Spleen (tissue), 11 donors: Measurements from ENCODE around the gene TUBA3E. TPM values are rescaled to one million over a fixed set of nuclear protein-coding genes. Genes with fewer than 3 reads are reported as not detected.
"Not testable (repeated sequence)": the region's sequence is repeated elsewhere in the genome, so short reads cannot be mapped to it uniquely, and the experiment has no call there.

Source experiments
- DNase-seq: peaks from one replicate; pipeline ENCODE4 v3.0.0-alpha.2; 2020
- H3K27ac ChIP-seq, 8 donors: fragments of 200-600 bp; sonication (generic) in 7 of 8; 1 replicate in 4 of 8; 2 replicates in 4 of 8; pipeline versions ENCODE4 v1.5.0 to v1.8.0; 2016 to 2021; ENCODE audit warnings: inconsistent platforms in 4 of 8, mild to moderate bottlenecking in 4 of 8, moderate library complexity in 1 of 8
- H3K27me3 ChIP-seq, 7 donors: fragments of 200-600 bp; sonication (generic) in 6 of 7; replicated peaks in 1 of 7; 1 replicate in 4 of 7; 2 replicates in 3 of 7; pipeline versions ENCODE4 v1.5.0 to v1.8.0; 2016 to 2021; ENCODE audit warnings: inconsistent platforms in 3 of 7, mild to moderate bottlenecking in 1 of 7
- H3K36me3 ChIP-seq, 6 donors: fragments of 200-600 bp; sonication (generic) in 5 of 6; 1 replicate in 4 of 6; 2 replicates in 2 of 6; pipeline versions ENCODE4 v1.5.0 to v1.8.0; 2016 to 2021; ENCODE audit warnings: inconsistent platforms in 2 of 6
- H3K4me1 ChIP-seq, 6 donors: fragments of 200-600 bp; sonication (generic) in 5 of 6; 1 replicate in 3 of 6; 2 replicates in 3 of 6; pipeline versions ENCODE4 v1.5.0 to v1.8.0; 2016 to 2021; ENCODE audit warnings: inconsistent platforms in 3 of 6
- H3K4me3 ChIP-seq, 8 donors: fragments of 200-600 bp; sonication (generic) in 7 of 8; 1 replicate in 4 of 8; 2 replicates in 4 of 8; pipeline versions ENCODE4 v1.5.0 to v1.8.0; 2016 to 2021; ENCODE audit warnings: inconsistent platforms in 4 of 8, mild to moderate bottlenecking in 4 of 8, moderate library complexity in 2 of 8
- H3K9me3 ChIP-seq, 8 donors: fragments of 200-600 bp; sonication (generic) in 7 of 8; 1 replicate in 4 of 8; 2 replicates in 4 of 8; pipeline versions ENCODE4 v1.5.0 to v1.8.0; 2016 to 2021; ENCODE audit warnings: inconsistent platforms in 4 of 8
- CTCF ChIP-seq, 11 experiments: fragments of 200-600 bp in 7 of 11; fragments of 450-650 bp in 4 of 11; sonication (generic) in 4 of 11; IDR thresholded peaks in 8 of 11; conservative IDR thresholded peaks in 3 of 11; 1 replicate in 7 of 11; 2 replicates in 4 of 11; pipeline versions ENCODE4 v1.4.0 to v1.8.0; 2016 to 2021; ENCODE audit warnings: antibody characterized with exemption in 11 of 11, inconsistent platforms in 4 of 11, mild to moderate bottlenecking in 1 of 11
- POLR2A ChIP-seq, 3 donors: fragments of 450-650 bp; IDR thresholded peaks; one replicate each; pipeline ENCODE4 v1.5.1; 2017; ENCODE audit warnings: antibody characterized with exemption in 3 of 3, mild to moderate bottlenecking in 1 of 3
- POLR2AphosphoS5 ChIP-seq, 3 donors: sonication (generic); formaldehyde crosslinking; IDR thresholded peaks; one replicate each; pipeline ENCODE4 v1.5.1; 2017; ENCODE audit warnings: antibody characterized with exemption in 3 of 3
- WGBS, 5 donors: extraction: QIAGEN DNeasy Blood & Tissue Kit in 3 of 5; methylation state at CpG; one replicate each; pipeline versions ENCODE4 v1.1.5 to v1.1.7; 2013 to 2018; 5-methylcytosine and 5-hydroxymethylcytosine counted together
- intact Hi-C: fragments of 100-400 bp; cut with DNase I; formaldehyde crosslinking; loops from one replicate; pipeline ENCODE4 v1.15.0; 2023; ENCODE audit warnings: low total_unique reads
- polyA plus RNA-seq, 3 donors: library from polyadenylated mRNA; stranded (reverse); fragments of 200-250 nt; gene quantifications; one replicate each; pipeline ENCODE4 v1.2.1, GENCODE V29; 2013
- total RNA-seq, 7 donors: library from RNA; depleted of rRNA in 3 of 7; stranded (reverse); fragments of >200 nt in 3 of 7; fragmentation: NEBNext Ultra II Directional in 4 of 7; extraction: Animal tissue kit (Norgen Biotek cat#: 25700) in 4 of 7; gene quantifications; one replicate each; pipeline versions ENCODE4 v1.1.0 to v1.2.1, GENCODE V29; 2016 to 2021
- donor health status: healthy with polysubstance abuse.
- donor health status: DM: no; HTN: no; CAD: no; lungs with moderate emphysema.
- donor health status: DM: no; HTN: no; CAD: no.
- donor health status: Bipolar disorder and iron deficiency.
- donor health status: healthy.
- donor health status: DM: no; HTN: no; CAD: no.
- donor health status: DM: yes; HTN: yes; CAD: no.

Gene TUBA3E
- total and polyA plus RNA-seq, 10 donors = 0.11 TPM; not detected in 9

- H3K4me1 ChIP-seq = no peaks in the 10 kb centered on the region
- H3K9me3 ChIP-seq = no peaks in the 10 kb centered on the region
- TF ChIP-seq POLR2AphosphoS5 (IDR thresholded peaks at IDR 0.05) (no peak), POLR2A (IDR thresholded peaks at IDR 0.05) (no peak), CTCF (IDR thresholded peaks at IDR 0.05 in 8 of 11, conservative IDR thresholded peaks at IDR 0.05 in 3 of 11) (no peak)
- H3K36me3 ChIP-seq = peaks cover 3 to 99% (median 70%) of the 10 kb centered on the region in 6 donors
- DNase-seq = no peak
- H3K4me3 ChIP-seq = no peak overlapping the region
- no peak overlapping the region for H3K27ac ChIP-seq
- intact Hi-C loops = no loop called here
- H3K27me3 ChIP-seq = no peaks in the 10 kb centered on the region
- 90 to 97% (median 91%) methylated on average over 8 of the region's 8 CpGs for WGBS, 5 donors
Measured at GRCh38 chr2:130165293-130166016, 32.8 kb downstream of the TUBA3E start.

DNA sequence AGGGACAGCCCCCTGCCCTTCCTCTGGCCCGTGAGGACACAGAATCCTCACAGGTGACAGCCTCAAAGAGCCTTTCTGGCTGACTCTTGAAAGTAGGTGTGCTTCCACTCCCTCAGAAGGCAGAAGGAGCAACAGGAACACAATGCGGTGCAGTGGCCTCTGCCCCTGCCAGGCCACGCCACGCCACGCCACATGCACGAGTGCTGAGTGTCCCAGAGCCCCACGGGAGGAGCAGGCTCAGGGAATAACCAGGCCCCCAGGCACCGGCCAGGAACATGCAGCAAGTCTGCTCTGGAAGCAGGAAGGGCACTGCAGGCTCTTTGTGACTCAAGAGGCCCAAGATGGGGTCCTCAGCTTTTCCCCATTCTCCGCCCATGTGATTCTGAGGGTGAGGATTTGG, 35.3 kb downstream of the TUBA3E start:
- intact Hi-C loops = no loop called here
- 92 to 99% (median 94%) methylated on average over 9 of the region's 9 CpGs for WGBS, 5 donors
- Histone ChIP-seq H3K4me1 (peaks cover 0 to 14% (median 7%) of the 10 kb centered on the region in 6 donors), H3K36me3 (peaks cover 3 to 99% (median 58%) of the 10 kb centered on the region in 6 donors), H3K27me3 (no peaks in the 10 kb centered on the region), H3K27ac (no peak overlapping the region), H3K4me3 (no peak overlapping the region), H3K9me3 (no peaks in the 10 kb centered on the region)
- DNase-seq = no peak
- TF ChIP-seq POLR2AphosphoS5 (IDR thresholded peaks at IDR 0.05) (no peak), CTCF (IDR thresholded peaks at IDR 0.05 in 8 of 11, conservative IDR thresholded peaks at IDR 0.05 in 3 of 11) (no peak), POLR2A (IDR thresholded peaks at IDR 0.05) (no peak)

DNA sequence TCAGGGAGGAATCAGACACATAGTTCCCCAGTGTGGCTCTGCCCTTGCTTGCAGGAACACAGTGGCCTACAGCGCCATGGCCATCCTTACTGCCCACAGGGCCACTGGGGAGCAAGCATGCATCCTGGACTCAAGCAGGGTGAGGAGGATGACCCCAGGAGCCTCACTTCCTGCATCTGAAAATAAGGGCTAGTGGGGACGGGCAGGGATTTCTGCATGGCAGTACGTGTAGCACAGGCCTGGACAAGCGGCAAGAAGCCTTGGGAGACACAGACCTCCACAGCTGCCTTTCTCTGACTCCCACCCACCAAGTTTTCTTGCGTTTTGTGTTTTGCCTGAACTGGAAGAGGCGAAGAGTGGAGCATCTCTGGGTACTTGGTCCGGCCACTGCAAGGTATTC, 35.8 kb downstream of the TUBA3E start:
- DNase-seq, H3K9me3 ChIP-seq, H3K27me3 ChIP-seq, intact Hi-C loops, H3K4me3 ChIP-seq, H3K27ac ChIP-seq: not testable (repeated sequence)
- Histone ChIP-seq H3K4me1 (peaks cover 0 to 18% (median 9%) of the 10 kb centered on the region in 6 donors), H3K36me3 (peaks cover 3 to 99% (median 55%) of the 10 kb centered on the region in 6 donors)
- WGBS, 5 donors = 89 to 100% (median 96%) methylated on average over 5 to 7 of the region's 7 CpGs

DNA sequence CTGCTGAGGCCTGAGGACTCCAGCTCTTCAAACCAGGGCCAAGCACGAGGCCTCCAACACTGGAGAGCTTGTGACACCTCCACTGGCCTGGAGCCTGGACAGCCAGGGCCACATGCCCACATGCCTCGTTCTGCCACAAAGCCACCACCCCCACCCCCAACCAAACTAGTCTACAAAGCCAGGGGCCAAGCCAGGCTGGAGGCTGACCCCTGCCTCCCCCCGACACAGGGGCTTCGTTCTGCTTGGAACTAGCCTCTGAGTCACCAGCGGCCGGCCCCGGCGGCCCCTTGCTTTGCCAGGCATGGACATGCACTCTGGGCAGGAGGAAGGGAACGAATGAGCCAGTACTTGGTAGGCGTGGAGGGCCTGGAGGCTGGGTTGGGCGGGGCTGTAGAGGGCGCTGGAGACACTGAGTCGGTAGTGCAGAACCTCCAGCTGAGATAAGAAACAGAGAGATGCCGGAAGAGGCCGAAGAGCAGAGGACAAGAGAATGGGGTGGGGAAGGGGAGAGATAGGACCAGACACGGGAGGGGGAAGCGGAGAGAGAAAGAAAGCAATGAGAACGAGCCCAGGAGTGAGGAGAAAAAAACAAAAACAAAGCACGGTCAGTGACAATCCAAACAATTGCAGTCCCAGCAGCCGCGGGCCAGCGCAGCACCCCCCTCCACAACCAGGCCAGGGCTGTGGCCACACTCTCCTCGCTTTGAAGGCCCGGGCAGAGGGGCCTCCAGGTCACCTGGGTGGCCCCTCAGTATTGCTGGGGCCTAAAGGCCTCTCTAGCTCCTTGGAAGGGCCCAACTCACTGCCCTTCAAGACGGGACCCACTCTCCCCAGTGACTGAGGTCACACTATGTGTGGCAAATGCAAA, 37.2 kb downstream of the TUBA3E start:
- H3K27ac ChIP-seq, H3K27me3 ChIP-seq, H3K9me3 ChIP-seq, H3K4me3 ChIP-seq, intact Hi-C loops, DNase-seq: not testable (repeated sequence)
- Histone ChIP-seq H3K36me3 (peaks cover 3 to 96% (median 42%) of the 10 kb centered on the region in 6 donors), H3K4me1 (peaks cover 0 to 30% (median 10%) of the 10 kb centered on the region in 6 donors)
- 87 to 92% (median 90%) methylated on average over 23 to 25 of the region's 25 CpGs for WGBS, 5 donors

DNA sequence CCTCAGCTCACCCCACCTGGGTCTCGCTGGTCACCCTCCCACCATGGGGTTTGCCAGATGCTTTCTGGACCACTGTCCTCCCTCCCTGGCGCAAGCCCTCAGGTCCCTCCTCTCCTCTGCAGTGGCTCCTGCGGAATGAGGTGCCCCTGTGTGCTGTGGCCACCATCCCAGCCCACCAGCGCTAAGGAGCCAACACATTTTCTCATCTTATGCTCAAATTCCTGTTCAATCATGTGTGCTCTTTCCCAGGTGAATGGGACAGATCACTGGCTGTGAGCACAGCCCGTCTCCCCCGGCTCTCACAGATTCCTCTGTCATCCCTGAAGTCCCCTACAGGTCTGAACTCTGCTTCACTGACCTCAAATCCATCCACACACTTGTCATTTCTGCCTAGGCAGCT, 38.1 kb downstream of the TUBA3E start:
- intact Hi-C loops = no loop called here
- H3K36me3 ChIP-seq = peaks cover 3 to 96% (median 36%) of the 10 kb centered on the region in 6 donors
- peaks cover 0 to 31% (median 10%) of the 10 kb centered on the region in 6 donors for H3K4me1 ChIP-seq
- TF ChIP-seq CTCF (IDR thresholded peaks at IDR 0.05 in 8 of 11, conservative IDR thresholded peaks at IDR 0.05 in 3 of 11) (no peak), POLR2AphosphoS5 (IDR thresholded peaks at IDR 0.05) (no peak), POLR2A (IDR thresholded peaks at IDR 0.05) (no peak)
- 95 to 99% (median 97%) methylated on average over 6 of the region's 6 CpGs for WGBS, 5 donors
- H3K9me3 ChIP-seq = no peaks in the 10 kb centered on the region
- no peak overlapping the region for H3K27ac ChIP-seq
- DNase-seq = no peak
- H3K4me3 ChIP-seq = no peak overlapping the region
- no peaks in the 10 kb centered on the region for H3K27me3 ChIP-seq

GRCh38 chr2:130159376-130159775, 38.9 kb downstream of the TUBA3E start:
- Histone ChIP-seq H3K4me1 (peaks cover 0 to 31% (median 10%) of the 10 kb centered on the region in 6 donors), H3K36me3 (peaks cover 3 to 96% (median 35%) of the 10 kb centered on the region in 6 donors)
- DNase-seq, H3K27me3 ChIP-seq, H3K9me3 ChIP-seq, H3K4me3 ChIP-seq, intact Hi-C loops, H3K27ac ChIP-seq: not testable (repeated sequence)
- 87 to 97% (median 93%) methylated on average over 4 of the region's 4 CpGs for WGBS, 5 donors
